ENCODE data around the gene PDE2A. TPM values are rescaled to one million over a fixed set of nuclear protein-coding genes. Genes with fewer than 3 reads are reported as not detected.

The PDE2A gene
- total and polyA plus RNA-seq, 2 of the 4 experiments (the other 2 are of a cell fraction): 0.02 TPM; not detected in 1

DNA sequence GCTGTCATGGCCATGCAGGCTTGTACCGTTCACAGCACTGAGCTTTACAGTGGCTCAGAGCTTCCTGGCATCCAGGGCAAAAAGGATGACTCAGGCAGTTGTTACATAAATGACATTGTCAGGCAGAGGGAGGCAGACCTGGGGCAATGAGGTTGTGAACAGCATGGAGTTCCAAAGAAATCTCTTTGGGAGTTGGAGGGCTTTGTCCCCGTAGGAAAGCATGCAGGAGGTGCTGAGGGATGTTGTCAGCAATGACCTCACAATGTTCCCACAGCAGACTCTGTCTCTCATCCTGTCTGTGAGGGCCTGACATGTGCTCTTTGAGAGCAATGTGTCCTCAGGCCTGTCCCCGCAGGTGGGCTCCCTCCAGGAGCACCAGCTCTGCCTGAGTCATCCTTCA, 25.9 kb upstream of the PDE2A start:
- Histone ChIP-seq H2BK20ac (ENCODE audit: low read depth, low read length) (no peak overlapping the region), H3K56ac (ENCODE audit: extremely low read depth, insufficient read depth, low read length) (no peak overlapping the region), H2AK9ac (replicated peaks; ENCODE audit: low read depth, low read length, poor library complexity) (peak overlapping the region; percentile 37), H3K4ac (ENCODE audit: low read depth, low read length) (no peak overlapping the region), H3K9ac (ENCODE audit: low read depth, low read length) (no peak overlapping the region), H3K27me3 (ENCODE audit: control insufficient read depth, insufficient read depth, low read length) (no peaks in the 10 kb centered on the region), H3K9me1 (ENCODE audit: insufficient read depth, low read length) (peaks cover 13% of the 10 kb centered on the region; the same call in 1 of the 2 replicates), H3K9me3 (ENCODE audit: control insufficient read depth, insufficient read depth, low read length) (no peaks in the 10 kb centered on the region), H3K36me3 (ENCODE audit: control insufficient read depth, insufficient read depth, low read length) (peaks cover 75% of the 10 kb centered on the region), H3K27ac (ENCODE audit: insufficient read depth, low read length) (no peak overlapping the region), H2BK120ac (ENCODE audit: low read depth, low read length) (no peak overlapping the region), H2AFZ (replicated peaks; ENCODE audit: low read length, poor library complexity) (no peak overlapping the region), H3K79me1 (ENCODE audit: low read depth in 1 of 2, low read length in 2 of 2) (peaks cover 0 to 17% of the 10 kb centered on the region in 2 experiments; a peak in 1 of 4 replicates), H3K18ac (ENCODE audit: low read depth, low read length) (no peak overlapping the region), H3K23ac (ENCODE audit: low read depth, low read length) (no peak overlapping the region), H4K8ac (ENCODE audit: low read depth in 2 of 2, low read length in 2 of 2) (no peak overlapping the region), H2BK15ac (ENCODE audit: low read depth, low read length) (no peak overlapping the region), H2BK5ac (ENCODE audit: low read depth, low read length, poor library complexity, severe bottlenecking) (no peak overlapping the region), H4K20me1 (ENCODE audit: insufficient read depth, low read length) (peaks cover 22% of the 10 kb centered on the region), H3K14ac (replicated peaks; ENCODE audit: low read depth, low read length) (no peak overlapping the region), H2AK5ac (ENCODE audit: low read depth, low read length) (no peak overlapping the region), H4K5ac (ENCODE audit: low read depth, low read length) (no peak overlapping the region), H3K4me1 (ENCODE audit: control insufficient read depth, insufficient read depth, low read length) (peaks cover 19% of the 10 kb centered on the region), H4K91ac (ENCODE audit: insufficient read depth, low read depth, low read length) (no peak overlapping the region), H3K4me2 (ENCODE audit: low read depth, low read length) (no peak overlapping the region), H3K4me3 (ENCODE audit: insufficient read depth, low read depth, low read length) (no peak overlapping the region)
- WGBS, 2 experiments (ENCODE audit: extremely low coverage in 2 of 2, insufficient read length in 1 of 2): 57% methylated on average over 1 of the region's 3 CpGs; no CpG with 5 or more reads in 1 of the 2 experiments
- POLR2A ChIA-PET (ENCODE audit: unreplicated experiment): no interaction called here
- TF ChIP-seq ELK1 (IDR thresholded peaks at IDR 0.05; ENCODE audit: borderline replicate concordance, low read depth, low read length) (no peak), SMC3 (IDR thresholded peaks at IDR 0.05; ENCODE audit: low read depth, low read length) (no peak), RAD21 (IDR thresholded peaks at IDR 0.05; ENCODE audit: low read length) (no peak), MAFK (IDR thresholded peaks at IDR 0.05; ENCODE audit: low read depth, low read length) (peak; percentile 32; the same call in 1 of the 2 replicates), CHD1 (IDR thresholded peaks at IDR 0.05; ENCODE audit: low read depth, low read length) (no peak), NFE2L2 (IDR thresholded peaks at IDR 0.05; ENCODE audit: low read depth, low read length) (no peak), POLR2A (IDR thresholded peaks at IDR 0.05; ENCODE audit: low read depth, low read length) (no peak), CEBPB (IDR thresholded peaks at IDR 0.05; ENCODE audit: low read depth, low read length) (no peak), RFX5 (IDR thresholded peaks at IDR 0.05; ENCODE audit: low read depth, low read length) (no peak), BHLHE40 (IDR thresholded peaks at IDR 0.05; ENCODE audit: low read depth, low read length) (no peak), MXI1 (IDR thresholded peaks at IDR 0.05; ENCODE audit: borderline replicate concordance, low read depth, low read length) (no peak), RCOR1 (IDR thresholded peaks at IDR 0.05; ENCODE audit: insufficient replicate concordance, low read length) (no peak), MAZ (IDR thresholded peaks at IDR 0.05; ENCODE audit: borderline replicate concordance, low read depth, low read length) (no peak), FOS (IDR thresholded peaks at IDR 0.05; ENCODE audit: low read depth, low read length) (0 out of 2 replicates have a peak, but pooled peaks have one; percentile 17)
- TF ChIP-seq, protein P1, sequence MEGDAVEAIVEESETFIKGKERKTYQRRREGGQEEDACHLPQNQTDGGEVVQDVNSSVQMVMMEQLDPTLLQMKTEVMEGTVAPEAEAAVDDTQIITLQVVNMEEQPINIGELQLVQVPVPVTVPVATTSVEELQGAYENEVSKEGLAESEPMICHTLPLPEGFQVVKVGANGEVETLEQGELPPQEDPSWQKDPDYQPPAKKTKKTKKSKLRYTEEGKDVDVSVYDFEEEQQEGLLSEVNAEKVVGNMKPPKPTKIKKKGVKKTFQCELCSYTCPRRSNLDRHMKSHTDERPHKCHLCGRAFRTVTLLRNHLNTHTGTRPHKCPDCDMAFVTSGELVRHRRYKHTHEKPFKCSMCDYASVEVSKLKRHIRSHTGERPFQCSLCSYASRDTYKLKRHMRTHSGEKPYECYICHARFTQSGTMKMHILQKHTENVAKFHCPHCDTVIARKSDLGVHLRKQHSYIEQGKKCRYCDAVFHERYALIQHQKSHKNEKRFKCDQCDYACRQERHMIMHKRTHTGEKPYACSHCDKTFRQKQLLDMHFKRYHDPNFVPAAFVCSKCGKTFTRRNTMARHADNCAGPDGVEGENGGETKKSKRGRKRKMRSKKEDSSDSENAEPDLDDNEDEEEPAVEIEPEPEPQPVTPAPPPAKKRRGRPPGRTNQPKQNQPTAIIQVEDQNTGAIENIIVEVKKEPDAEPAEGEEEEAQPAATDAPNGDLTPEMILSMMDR (conservative IDR thresholded peaks at IDR 0.05; ENCODE audit: low read depth, low read length): no peak
- TF ChIP-seq, protein P2, sequence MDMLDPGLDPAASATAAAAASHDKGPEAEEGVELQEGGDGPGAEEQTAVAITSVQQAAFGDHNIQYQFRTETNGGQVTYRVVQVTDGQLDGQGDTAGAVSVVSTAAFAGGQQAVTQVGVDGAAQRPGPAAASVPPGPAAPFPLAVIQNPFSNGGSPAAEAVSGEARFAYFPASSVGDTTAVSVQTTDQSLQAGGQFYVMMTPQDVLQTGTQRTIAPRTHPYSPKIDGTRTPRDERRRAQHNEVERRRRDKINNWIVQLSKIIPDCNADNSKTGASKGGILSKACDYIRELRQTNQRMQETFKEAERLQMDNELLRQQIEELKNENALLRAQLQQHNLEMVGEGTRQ (IDR thresholded peaks at IDR 0.05; ENCODE audit: low read depth, low read length): no peak
- dilution Hi-C loops (cut with HindIII; ENCODE audit: low sequenced_read_pairs, unreplicated experiment): no loop called here
- ATAC-seq (ENCODE audit: low read depth): peak; percentile 21; the same call in 1 of the 2 replicates
- CTCF ChIA-PET: interaction anchor here (0.6 kb wide), 1 partner anchor 9 kb away, joined by 5 read pairs; no protein-coding TSS in a partner anchor
- peak; percentile 52 for DNase-seq
- BruUV-seq (replicated peaks): no TSS peak
- in situ Hi-C loops (cut with MboI; ENCODE audit: low sequenced_read_pairs): no loop called here
- intact Hi-C loops (cut with micrococcal nuclease): no loop called here

Data from IMR-90 (cell line).